Measurements from ENCODE around the gene C14orf119.

Gene C14orf119

DNA sequence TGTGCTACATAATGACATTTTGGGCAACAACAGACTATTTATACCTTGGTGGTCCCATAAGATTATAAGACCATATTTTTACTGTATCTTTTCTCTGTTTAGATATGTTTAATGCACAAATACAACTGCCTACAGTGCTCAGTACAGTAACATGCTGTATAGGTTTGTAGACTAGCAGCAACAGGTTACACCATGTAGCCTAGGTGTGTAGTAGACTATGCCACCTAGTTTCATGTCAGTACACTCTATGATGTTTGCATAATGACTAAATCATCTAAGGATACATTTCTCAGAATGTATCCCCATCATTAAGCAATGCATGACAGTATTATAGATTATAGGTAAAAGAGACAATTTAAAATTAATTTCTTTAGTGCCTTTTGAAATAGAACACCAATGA lies 54.4 kb downstream of the C14orf119 start:
- no peak for DNase-seq (ENCODE audit: low read depth in 2 of 2)

All from stimulated activated CD4-positive, alpha-beta T cell treated with anti-CD3 and anti-CD28 coated beads, Interleukin-1b, Interleukin-23, amount 100 ng/mL, for 1 hour (primary cell).